AG09309 (cell line): Measurements from ENCODE around the gene CLDN1.

Source experiments
- DNase-seq: peaks from one replicate; pipeline ENCODE4 v3.0.0-alpha.2; 2010; ENCODE audit warnings: low read depth
- H3K4me3 ChIP-seq: 2 replicates; pipeline ENCODE4 v1.5.1; 2011; ENCODE audit warnings: mild to moderate bottlenecking, low read depth, low read length, moderate library complexity; ENCODE audit not compliant: control insufficient read depth
- CTCF ChIP-seq: IDR thresholded peaks from 2 replicates; pipeline ENCODE4 v1.5.1; 2011; ENCODE audit warnings: mild to moderate bottlenecking, low read depth, low read length, inconsistent platforms; ENCODE audit not compliant: insufficient read depth, control insufficient read depth; ENCODE audit errors: missing control alignments

CLDN1 gene

DNA sequence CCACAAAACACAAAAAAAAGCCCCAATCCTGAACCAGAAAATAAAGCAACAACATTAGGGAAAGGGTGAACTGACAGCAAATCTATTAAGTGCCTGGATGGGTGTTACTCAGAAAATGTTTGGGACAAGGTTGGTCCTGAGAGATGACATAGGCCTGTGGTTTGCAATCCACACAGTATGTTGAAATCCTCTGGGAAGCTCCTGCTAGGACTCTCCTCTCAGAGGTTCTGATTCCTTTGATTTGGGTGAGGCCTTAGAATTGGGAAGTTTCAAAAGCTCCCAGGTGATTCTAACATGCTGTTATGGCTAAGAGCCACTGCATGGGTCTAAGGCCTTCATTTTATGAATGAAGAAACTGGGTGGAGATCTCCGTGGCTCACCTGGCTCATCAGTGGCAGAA, 18.4 kb downstream of the CLDN1 start:
- no peak for TF ChIP-seq CTCF
- DNase-seq = no peak
- no peak overlapping the region for H3K4me3 ChIP-seq

DNA sequence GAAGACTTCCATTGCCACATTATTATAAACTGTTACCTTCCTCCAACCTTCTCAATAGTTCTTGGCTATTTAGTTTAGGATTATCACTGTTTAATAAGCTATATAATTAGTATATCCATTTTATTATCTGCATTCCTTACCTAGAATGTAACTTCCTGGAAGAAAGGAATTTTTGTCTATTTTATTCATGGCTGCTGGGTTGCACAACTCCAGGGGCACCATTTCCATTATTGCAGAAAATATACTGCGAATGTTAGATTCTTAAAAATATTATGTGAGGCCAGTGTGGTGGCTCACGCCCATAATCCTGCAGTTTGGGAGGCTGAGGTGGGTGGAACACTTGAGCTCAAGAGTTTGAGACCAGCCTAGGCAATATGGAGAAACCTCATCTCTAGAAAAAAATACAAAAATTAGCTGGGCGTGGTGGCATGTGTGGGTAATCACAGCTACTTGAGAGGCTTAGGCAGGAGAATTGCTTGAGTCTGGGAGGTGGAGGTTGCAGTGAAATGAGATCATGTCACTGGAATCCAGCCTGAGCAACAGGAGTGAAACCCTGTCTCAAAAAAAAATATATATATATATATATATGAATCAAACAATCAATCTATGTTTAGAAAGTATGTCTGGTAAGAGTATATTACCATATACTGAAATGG, 19.9 kb downstream of the CLDN1 start:
- H3K4me3 ChIP-seq = no peak overlapping the region
- TF ChIP-seq CTCF = no peak

GRCh38 chr3:190301591-190301990, 20.7 kb downstream of the CLDN1 start:
- no peak for DNase-seq
- TF ChIP-seq CTCF = no peak
- no peak overlapping the region for H3K4me3 ChIP-seq

More for the DNA sequence above, 19.9 kb downstream of the CLDN1 start:
- DNase-seq = no peak

DNA sequence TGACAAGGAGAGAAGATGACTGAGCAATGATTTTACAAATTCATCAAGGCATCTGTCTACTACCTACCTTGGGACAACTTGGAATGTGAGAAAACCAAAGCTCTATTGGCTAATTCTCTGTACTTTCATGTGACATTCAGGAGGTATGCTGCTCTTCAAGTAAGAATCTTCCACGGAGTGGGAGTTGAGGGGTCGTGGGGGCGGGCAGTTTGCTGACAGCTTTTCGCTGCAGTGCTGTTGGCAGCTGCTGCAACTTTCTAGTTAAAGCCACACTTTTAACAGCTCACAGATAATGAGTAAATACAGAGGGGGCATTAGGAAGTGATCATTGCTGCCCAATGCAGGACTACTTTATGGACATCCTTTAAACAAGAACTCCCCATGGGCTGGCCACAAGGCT, 22.3 kb downstream of the CLDN1 start:
- DNase-seq = no peak
- TF ChIP-seq CTCF = no peak
- no peak overlapping the region for H3K4me3 ChIP-seq

DNA sequence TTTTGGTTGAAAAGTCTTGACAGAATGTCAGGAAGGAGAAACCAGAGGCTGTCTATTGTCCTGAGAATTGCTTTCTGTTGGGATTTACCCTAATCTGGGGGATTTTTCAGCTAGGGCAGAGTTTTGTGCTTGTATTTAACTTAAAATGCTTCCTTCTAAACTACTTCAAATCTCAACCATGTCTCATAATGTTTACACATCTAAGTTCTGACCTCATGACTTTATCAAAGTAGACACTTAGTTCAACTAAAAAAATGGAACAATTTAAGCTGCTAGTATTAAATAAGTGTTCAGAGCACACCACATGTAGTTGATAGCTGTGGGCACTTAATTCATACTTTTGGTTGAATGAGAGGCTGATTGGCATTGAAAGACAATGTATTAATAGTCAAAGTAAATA, 28.2 kb downstream of the CLDN1 start:
- H3K4me3 ChIP-seq = no peak overlapping the region
- no peak for DNase-seq
- TF ChIP-seq CTCF = no peak

- TF ChIP-seq CTCF = no peak
- no peak overlapping the region for H3K4me3 ChIP-seq
- DNase-seq = no peak
Measured at GRCh38 chr3:190293621-190294020, 28.6 kb downstream of the CLDN1 start.
